GM12873 (cell line): Measurements from ENCODE around the gene WNT7B.

Experiments
- CTCF ChIP-seq: IDR thresholded peaks from 2 replicates; pipeline ENCODE4 v1.5.1; 2012; ENCODE audit warnings: low read depth, mild to moderate bottlenecking, moderate library complexity, low read length, control low read depth; ENCODE audit not compliant: insufficient read depth; ENCODE audit errors: missing control alignments

Gene WNT7B

DNA sequence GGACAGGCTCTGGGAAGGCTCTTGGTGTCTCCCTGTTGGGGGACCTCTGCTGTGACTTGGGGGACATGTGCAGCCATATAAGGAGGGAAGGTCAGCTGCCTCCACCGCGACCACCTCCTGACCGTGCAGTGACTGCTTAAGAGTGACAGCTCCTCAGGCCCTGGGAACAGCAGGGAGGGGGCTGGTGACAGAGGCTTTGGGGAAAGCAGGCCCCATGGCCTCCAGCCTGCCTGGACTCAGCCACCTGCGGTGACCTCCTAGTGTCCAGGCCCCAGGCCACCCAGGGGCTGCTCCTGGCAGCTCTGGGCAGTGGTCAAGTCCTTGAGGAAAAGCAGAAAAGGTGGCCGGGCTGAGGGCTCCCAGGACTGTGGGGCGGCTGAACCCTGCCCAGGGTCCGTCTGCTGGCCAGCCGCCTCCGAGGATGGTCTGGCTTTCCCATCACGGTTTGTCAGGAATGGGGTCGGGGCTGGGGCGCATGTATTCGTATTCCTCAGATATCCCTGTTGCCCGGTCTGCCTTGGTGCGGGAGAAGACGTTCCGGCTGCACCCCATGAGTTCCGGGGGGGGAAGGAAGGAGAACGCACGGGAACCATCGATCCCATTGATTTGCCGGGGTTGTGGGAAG lies 96.8 kb downstream of the WNT7B start:
- TF ChIP-seq CTCF: no peak

DNA sequence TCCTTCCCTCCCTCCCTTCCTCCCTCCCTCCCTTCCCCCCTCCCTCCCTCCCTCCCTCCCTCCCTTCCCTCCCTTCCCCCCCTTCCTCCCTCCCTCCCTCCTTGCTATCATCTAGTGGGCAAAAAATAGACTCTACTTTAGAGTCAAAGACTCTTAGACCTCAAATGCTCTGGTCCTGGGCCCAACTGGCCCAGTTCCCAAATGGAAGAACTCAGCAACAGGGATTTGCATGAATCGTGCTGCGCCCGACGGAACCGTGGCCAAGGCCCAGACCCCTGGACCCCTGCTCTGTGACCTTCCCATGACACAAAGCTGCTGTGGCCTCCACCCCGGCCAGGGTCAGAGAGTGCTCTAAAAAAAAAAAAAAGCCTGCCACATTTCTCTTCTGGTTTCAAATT lies 97.4 kb downstream of the WNT7B start:
- no peak for TF ChIP-seq CTCF

DNA sequence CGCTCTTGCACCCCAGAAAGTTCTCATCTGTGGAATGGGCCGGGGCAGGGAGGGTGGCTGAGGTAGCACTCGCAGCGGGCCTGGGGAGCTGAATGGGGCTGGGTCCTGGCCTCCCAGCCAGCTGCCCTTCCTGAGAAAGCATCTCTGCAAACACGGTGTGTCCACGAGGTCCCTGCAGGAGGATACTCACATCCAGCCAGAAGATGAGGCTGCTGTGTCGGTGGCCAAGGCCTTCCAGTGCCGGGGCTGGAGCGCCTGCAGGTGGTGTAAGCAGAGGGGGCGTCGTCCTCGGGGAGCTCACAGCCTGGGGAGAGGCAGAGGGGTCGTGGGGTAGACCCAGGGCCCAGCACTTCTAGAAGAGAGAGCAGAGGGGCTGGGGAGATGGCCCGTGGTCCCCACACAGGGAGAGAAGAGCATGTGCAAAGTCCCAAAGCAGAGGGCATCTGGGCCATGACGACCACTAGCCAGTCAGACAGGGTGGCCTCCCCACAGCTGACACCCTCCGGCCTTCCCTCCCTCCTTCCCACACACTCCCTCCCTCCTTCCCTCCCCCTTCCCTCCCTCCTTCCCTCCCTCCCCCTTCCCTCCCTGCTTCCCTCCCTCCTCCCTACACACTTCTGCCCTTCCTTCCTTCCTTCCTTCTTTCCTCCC lies 97.9 kb downstream of the WNT7B start:
- no peak for TF ChIP-seq CTCF

- no peak for TF ChIP-seq CTCF
These were observed 98.7 kb downstream of the WNT7B start for GRCh38 chr22:45878051-45878781.

DNA sequence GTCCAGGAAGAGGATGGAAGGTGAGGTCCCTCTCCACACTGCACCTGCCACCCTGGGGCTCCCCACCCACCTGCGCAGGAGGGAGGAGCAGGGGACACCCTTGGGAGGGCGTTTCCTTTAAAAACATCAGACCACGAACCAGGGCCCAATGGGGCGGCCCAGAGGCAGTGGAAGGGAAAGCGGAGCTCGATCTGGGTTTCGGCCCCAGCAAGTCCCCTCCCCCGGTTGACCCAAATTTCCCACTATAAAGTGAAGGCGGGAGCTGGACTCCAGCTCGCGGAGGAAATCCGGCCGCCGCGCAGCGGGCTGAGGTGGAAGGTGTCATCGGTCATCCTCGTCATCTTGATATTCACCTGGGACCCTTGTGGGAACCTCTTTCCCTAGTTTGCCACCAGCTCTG lies 99.3 kb downstream of the WNT7B start:
- TF ChIP-seq CTCF: no peak

GRCh38 chr22:45877036-45877380 lies 100.0 kb downstream of the WNT7B start:
- TF ChIP-seq CTCF: no peak
